PC-9 (cell line): ENCODE results near the gene CDC14B. TPM values are rescaled to one million over a fixed set of nuclear protein-coding genes. Genes with fewer than 3 reads are reported as not detected.

Experiments
- BruUV-seq: library from RNA; stranded (reverse); fragments of 400-500 nt; replicated peaks from 2 replicates; lab custom pipeline; 2021; lab: Mats Ljungman, UMichigan
- CTCF ChIA-PET: fragments of 300-600 bp; sonication (Branson Sonifier 250); formaldehyde crosslinking; loops from one replicate; lab custom pipeline; 2022; ENCODE audit warnings: antibody characterized with exemption; lab: Charles Lee
- POLR2A ChIA-PET: fragments of 300-600 bp; sonication (Branson Sonifier 250); formaldehyde crosslinking; loops from one replicate; lab custom pipeline; 2022; ENCODE audit warnings: antibody characterized with exemption; ENCODE audit not compliant: unreplicated experiment; lab: Charles Lee
- DNase-seq, 2 experiments: peaks; one replicate each; pipeline versions ENCODE4 v3.0.0 to v3.0.0-alpha.2; 2015 to 2022; ENCODE audit warnings: mixed read lengths in 1 of 2
- H2AFZ ChIP-seq: fragments of 200-600 bp; sonication (generic); 2 replicates; pipeline ENCODE4 v1.8.1; 2017; ENCODE audit warnings: antibody characterized with exemption
- H3F3A ChIP-seq: fragments of 200-600 bp; sonication (generic); 2 replicates; pipeline ENCODE4 v1.8.1; 2017; ENCODE audit warnings: antibody characterized with exemption, mild to moderate bottlenecking, low read depth; ENCODE audit not compliant: insufficient read depth
- H3K27ac ChIP-seq: fragments of 200-600 bp; sonication (generic); 2 replicates; pipeline ENCODE4 v1.6.1; 2016; ENCODE audit warnings: mixed run types
- H3K27me3 ChIP-seq: fragments of 200-600 bp; sonication (generic); 2 replicates; pipeline ENCODE4 v1.6.1; 2016; ENCODE audit warnings: low read depth, mixed run types; ENCODE audit not compliant: insufficient read depth
- H3K36me3 ChIP-seq: fragments of 200-600 bp; sonication (generic); 2 replicates; pipeline ENCODE4 v1.6.1; 2016; ENCODE audit warnings: low read depth, mixed run types
- H3K4me1 ChIP-seq: fragments of 200-600 bp; sonication (generic); replicated peaks from 2 replicates; pipeline ENCODE4 v1.6.1; 2016; ENCODE audit warnings: mixed run types; ENCODE audit not compliant: insufficient read depth
- H3K4me2 ChIP-seq: fragments of 200-600 bp; sonication (generic); 2 replicates; pipeline ENCODE4 v1.6.1; 2017; ENCODE audit warnings: mixed run types
- H3K4me3 ChIP-seq: fragments of 200-600 bp; sonication (generic); 2 replicates; pipeline ENCODE4 v1.6.1; 2016; ENCODE audit warnings: mixed run types
- H3K79me2 ChIP-seq: fragments of 200-600 bp; sonication (generic); 2 replicates; pipeline ENCODE4 v1.6.1; 2017; ENCODE audit warnings: low read depth, mixed run types
- H3K9me2 ChIP-seq: fragments of 200-600 bp; sonication (generic); 2 replicates; pipeline ENCODE4 v1.8.1; 2017; ENCODE audit warnings: mild to moderate bottlenecking; ENCODE audit not compliant: insufficient read depth
- H3K9me3 ChIP-seq: fragments of 200-600 bp; sonication (generic); 2 replicates; pipeline ENCODE4 v1.8.1; 2016; ENCODE audit warnings: low read depth; ENCODE audit not compliant: insufficient read depth
- H4K20me1 ChIP-seq: fragments of 200-600 bp; sonication (generic); 2 replicates; pipeline ENCODE4 v1.8.1; 2017; ENCODE audit not compliant: insufficient read depth
- CTCF ChIP-seq: fragments of 200-600 bp; sonication (generic); conservative IDR thresholded peaks from 2 replicates; pipeline ENCODE4 v1.6.1; 2017; ENCODE audit warnings: mixed run types, antibody characterized with exemption, mild to moderate bottlenecking, moderate library complexity
- EZH2 ChIP-seq: fragments of 200-600 bp; sonication (generic); IDR thresholded peaks from 2 replicates; pipeline ENCODE4 v1.8.0; 2017; ENCODE audit warnings: antibody characterized with exemption, low read depth
- intact Hi-C: fragments of 100-400 bp; cut with micrococcal nuclease; formaldehyde crosslinking; loops from one replicate; pipeline ENCODE4 v1.10.0; 2022; ENCODE audit not compliant: unreplicated experiment
- total RNA-seq: library from RNA; stranded (reverse); gene quantifications from 2 replicates; pipeline ENCODE4 v1.2.3, GENCODE V29; 2021

The CDC14B gene
- total RNA-seq, 1 experiment from 2014 or later, result 47.2 TPM

- H3K4me1 ChIP-seq, result peaks cover 34% of the 10 kb centered on the region
- no peak for DNase-seq
- POLR2A ChIA-PET, result no interaction called here
- peaks cover 8% of the 10 kb centered on the region for H4K20me1 ChIP-seq
- BruUV-seq, result no TSS peak
- no peak overlapping the region for H2AFZ ChIP-seq
- peak overlapping the region; percentile 62; the same call in 1 of the 2 replicates for H3K4me2 ChIP-seq
- TF ChIP-seq EZH2 (no peak), CTCF (no peak)
- H3K36me3 ChIP-seq, result 0 out of 2 replicates have a peak, but pooled peaks cover 3% of the 10 kb centered on the region
- CTCF ChIA-PET, result no interaction called here
- H3K27ac ChIP-seq, result no peak overlapping the region
- no peaks in the 10 kb centered on the region for H3K27me3 ChIP-seq
- H3K9me3 ChIP-seq, result no peaks in the 10 kb centered on the region
- H3K9me2 ChIP-seq, result no peaks in the 10 kb centered on the region
- H3F3A ChIP-seq, result peaks cover 17% of the 10 kb centered on the region
- H3K79me2 ChIP-seq, result peaks cover 86% of the 10 kb centered on the region
- no peak overlapping the region for H3K4me3 ChIP-seq
- intact Hi-C loops, result no loop called here
Measured at GRCh38 chr9:96612966-96613589, 6.6 kb downstream of the CDC14B start.

GRCh38 chr9:96612105-96612965 is 7.3 kb downstream of the CDC14B start:
- no peaks in the 10 kb centered on the region for H3K27me3 ChIP-seq
- H3K9me3 ChIP-seq, result no peaks in the 10 kb centered on the region
- POLR2A ChIA-PET, result interaction anchor here (0.6 kb wide), 1 partner anchor 15 kb away, joined by 3 read pairs; no protein-coding TSS in a partner anchor
- H3K4me2 ChIP-seq, result peak overlapping the region; percentile 62
- peak; percentile 49 to 73 for DNase-seq
- 0 out of 2 replicates have a peak, but pooled peaks cover 2% of the 10 kb centered on the region for H3K36me3 ChIP-seq
- peaks cover 15% of the 10 kb centered on the region for H3F3A ChIP-seq
- 0 out of 2 replicates have a peak overlapping the region, but pooled peaks have one; percentile 15 for H2AFZ ChIP-seq
- peak overlapping the region; percentile 32; the same call in 1 of the 2 replicates for H3K27ac ChIP-seq
- peaks cover 26% of the 10 kb centered on the region for H3K4me1 ChIP-seq
- CTCF ChIA-PET, result interaction anchor here (0.5 to 0.6 kb wide), 3 partner anchors 10 to 285 kb away, joined by 3 to 7 read pairs (median 4); no protein-coding TSS in a partner anchor
- H3K9me2 ChIP-seq, result no peaks in the 10 kb centered on the region
- intact Hi-C loops, result no loop called here
- TF ChIP-seq EZH2, result no peak
- no peak for TF ChIP-seq CTCF
- H3K4me3 ChIP-seq, result peak overlapping the region; percentile 18; the same call in 1 of the 2 replicates
- peaks cover 86% of the 10 kb centered on the region for H3K79me2 ChIP-seq
- H4K20me1 ChIP-seq, result peaks cover 1% of the 10 kb centered on the region
- BruUV-seq, result no TSS peak

GRCh38 chr9:96611302-96611701 is 8.3 kb downstream of the CDC14B start:
- peaks cover 15% of the 10 kb centered on the region for H3F3A ChIP-seq
- DNase-seq, result no peak
- no peaks in the 10 kb centered on the region for H3K27me3 ChIP-seq
- peaks cover 78% of the 10 kb centered on the region for H3K79me2 ChIP-seq
- peaks cover 24% of the 10 kb centered on the region for H3K4me1 ChIP-seq
- H3K4me2 ChIP-seq, result no peak overlapping the region
- H3K27ac ChIP-seq, result 0 out of 2 replicates have a peak overlapping the region, but pooled peaks have one; percentile 32
- H3K4me3 ChIP-seq, result no peak overlapping the region
- no peaks in the 10 kb centered on the region for H3K9me2 ChIP-seq
- ChIA-PET POLR2A (no interaction called here), CTCF (no interaction called here)
- H2AFZ ChIP-seq, result no peak overlapping the region
- BruUV-seq, result no TSS peak
- TF ChIP-seq CTCF, result no peak
- no peak for TF ChIP-seq EZH2
- no peaks in the 10 kb centered on the region for H4K20me1 ChIP-seq
- intact Hi-C loops, result no loop called here
- no peaks in the 10 kb centered on the region for H3K9me3 ChIP-seq
- H3K36me3 ChIP-seq, result no peaks in the 10 kb centered on the region
